ENCODE data around the gene TPST2. TPM values are rescaled to one million over a fixed set of nuclear protein-coding genes. Genes with fewer than 3 reads are reported as not detected.

TPST2 gene
- total RNA-seq, 1 donor from 2014 or later = 63.1 TPM

DNA sequence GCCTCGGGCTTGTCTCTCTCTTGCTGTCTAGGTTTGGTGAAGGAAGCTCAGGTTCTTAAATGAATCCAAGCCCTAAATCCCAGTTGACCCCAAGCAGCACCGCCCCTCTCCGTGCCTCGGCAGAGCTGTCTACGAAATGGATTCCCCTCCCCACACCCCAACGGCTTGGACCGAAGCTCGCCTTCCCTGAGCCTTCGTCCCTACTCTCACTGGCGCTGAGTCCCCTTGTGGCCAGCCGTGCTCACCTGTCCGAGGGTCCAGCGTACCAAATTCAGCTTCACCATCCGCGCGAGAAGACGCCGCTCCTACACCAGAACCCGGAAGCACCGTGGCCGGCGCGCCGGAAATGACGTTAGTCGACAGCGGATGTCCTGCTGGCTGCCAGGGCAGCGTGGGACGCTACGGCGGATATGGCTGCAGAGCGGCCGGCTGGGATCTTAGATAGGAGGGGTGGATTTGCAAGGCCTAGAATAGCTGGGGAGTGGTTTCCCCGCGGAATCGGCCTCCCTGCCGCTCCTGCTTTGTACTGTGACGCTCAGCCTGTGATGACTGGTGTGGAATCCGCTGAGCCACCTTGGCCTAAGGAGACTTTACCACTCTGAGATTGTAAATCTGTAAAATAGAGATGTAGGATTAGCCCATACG is 77.7 kb downstream of the TPST2 start, which contains the start of gene TFIP11:
Gene TFIP11 (minus strand): TSS at position 325 of the 645 bp plus-strand sequence. CDS start 2,201 bp downstream, outside the sequence.
- peak; percentile 97 for DNase-seq
- peaks cover 24% of the 10 kb centered on the region for H3K4me1 ChIP-seq
- peak within 1 kb of the TSS; percentile 71 for H3K27ac ChIP-seq
- H3K9me3 ChIP-seq = no peaks in the 10 kb centered on the region
- intact Hi-C loops (cut with DNase I) = no loop called here
- H3K4me3 ChIP-seq = peak within 1 kb of the TSS; percentile 74
- H3K27me3 ChIP-seq (ENCODE audit: low read depth) = no peaks in the 10 kb centered on the region
- peaks cover 32% of the 10 kb centered on the region for H3K36me3 ChIP-seq
- ATAC-seq = peak; percentile 98 to 100
- TF ChIP-seq, protein P1, sequence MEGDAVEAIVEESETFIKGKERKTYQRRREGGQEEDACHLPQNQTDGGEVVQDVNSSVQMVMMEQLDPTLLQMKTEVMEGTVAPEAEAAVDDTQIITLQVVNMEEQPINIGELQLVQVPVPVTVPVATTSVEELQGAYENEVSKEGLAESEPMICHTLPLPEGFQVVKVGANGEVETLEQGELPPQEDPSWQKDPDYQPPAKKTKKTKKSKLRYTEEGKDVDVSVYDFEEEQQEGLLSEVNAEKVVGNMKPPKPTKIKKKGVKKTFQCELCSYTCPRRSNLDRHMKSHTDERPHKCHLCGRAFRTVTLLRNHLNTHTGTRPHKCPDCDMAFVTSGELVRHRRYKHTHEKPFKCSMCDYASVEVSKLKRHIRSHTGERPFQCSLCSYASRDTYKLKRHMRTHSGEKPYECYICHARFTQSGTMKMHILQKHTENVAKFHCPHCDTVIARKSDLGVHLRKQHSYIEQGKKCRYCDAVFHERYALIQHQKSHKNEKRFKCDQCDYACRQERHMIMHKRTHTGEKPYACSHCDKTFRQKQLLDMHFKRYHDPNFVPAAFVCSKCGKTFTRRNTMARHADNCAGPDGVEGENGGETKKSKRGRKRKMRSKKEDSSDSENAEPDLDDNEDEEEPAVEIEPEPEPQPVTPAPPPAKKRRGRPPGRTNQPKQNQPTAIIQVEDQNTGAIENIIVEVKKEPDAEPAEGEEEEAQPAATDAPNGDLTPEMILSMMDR (IDR thresholded peaks at IDR 0.05) = no peak

DNA sequence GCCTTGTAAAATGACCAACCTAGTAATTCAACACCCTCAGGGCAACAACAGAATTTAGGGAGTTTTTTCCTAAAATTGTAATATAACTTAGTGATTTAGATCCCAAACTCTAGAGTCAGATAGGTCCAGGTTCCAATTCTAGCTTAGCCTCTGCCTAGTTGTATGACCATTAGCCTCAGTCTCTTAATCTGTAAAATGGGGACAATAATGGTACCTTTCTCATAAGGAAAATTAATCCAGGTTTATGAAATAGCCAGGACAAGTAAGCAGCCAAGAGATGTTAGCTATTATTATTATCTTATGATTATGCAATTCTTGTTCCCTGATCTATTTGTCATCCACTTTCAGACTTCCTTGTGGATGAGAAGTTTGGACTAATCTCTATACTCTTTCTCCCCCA is 81.8 kb downstream of the TPST2 start:
- no peaks in the 10 kb centered on the region for H3K9me3 ChIP-seq
- ATAC-seq (no peak), DNase-seq (no peak)
- intact Hi-C loops (cut with DNase I) = no loop called here
- H3K27ac ChIP-seq = no peak overlapping the region
- H3K4me3 ChIP-seq = no peak overlapping the region
- TF ChIP-seq, protein P1 (IDR thresholded peaks at IDR 0.05) = no peak
- H3K4me1 ChIP-seq = peaks cover 25% of the 10 kb centered on the region
- no peaks in the 10 kb centered on the region for H3K27me3 ChIP-seq (ENCODE audit: low read depth)
- peaks cover 73% of the 10 kb centered on the region for H3K36me3 ChIP-seq

DNA sequence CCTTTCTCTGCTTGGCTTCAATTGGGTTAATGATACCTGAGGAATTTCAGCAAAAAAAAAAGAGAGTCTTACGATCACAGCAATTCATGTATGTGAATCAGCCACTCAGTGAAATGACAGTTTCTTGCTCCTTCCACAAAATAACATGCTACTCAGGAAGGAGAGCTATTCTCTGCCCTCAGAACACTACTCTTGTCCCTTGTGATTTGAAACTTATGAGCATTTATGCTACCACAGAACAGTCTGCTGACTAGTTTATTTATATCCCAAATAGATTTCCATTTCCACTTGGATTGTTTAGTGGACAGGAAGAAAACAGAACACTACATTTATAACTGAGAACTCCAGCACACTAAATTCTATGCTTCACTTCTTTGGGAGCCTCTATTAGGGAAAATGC is 86.2 kb downstream of the TPST2 start:
- no peak overlapping the region for H3K4me3 ChIP-seq
- H3K9me3 ChIP-seq = no peaks in the 10 kb centered on the region
- TF ChIP-seq, protein P1 (IDR thresholded peaks at IDR 0.05) = no peak
- intact Hi-C loops (cut with DNase I) = no loop called here
- ATAC-seq (no peak), DNase-seq (no peak)
- no peaks in the 10 kb centered on the region for H3K27me3 ChIP-seq (ENCODE audit: low read depth)
- no peak overlapping the region for H3K27ac ChIP-seq
- H3K36me3 ChIP-seq = peaks cover 100% of the 10 kb centered on the region
- H3K4me1 ChIP-seq = peaks cover 10% of the 10 kb centered on the region

DNA sequence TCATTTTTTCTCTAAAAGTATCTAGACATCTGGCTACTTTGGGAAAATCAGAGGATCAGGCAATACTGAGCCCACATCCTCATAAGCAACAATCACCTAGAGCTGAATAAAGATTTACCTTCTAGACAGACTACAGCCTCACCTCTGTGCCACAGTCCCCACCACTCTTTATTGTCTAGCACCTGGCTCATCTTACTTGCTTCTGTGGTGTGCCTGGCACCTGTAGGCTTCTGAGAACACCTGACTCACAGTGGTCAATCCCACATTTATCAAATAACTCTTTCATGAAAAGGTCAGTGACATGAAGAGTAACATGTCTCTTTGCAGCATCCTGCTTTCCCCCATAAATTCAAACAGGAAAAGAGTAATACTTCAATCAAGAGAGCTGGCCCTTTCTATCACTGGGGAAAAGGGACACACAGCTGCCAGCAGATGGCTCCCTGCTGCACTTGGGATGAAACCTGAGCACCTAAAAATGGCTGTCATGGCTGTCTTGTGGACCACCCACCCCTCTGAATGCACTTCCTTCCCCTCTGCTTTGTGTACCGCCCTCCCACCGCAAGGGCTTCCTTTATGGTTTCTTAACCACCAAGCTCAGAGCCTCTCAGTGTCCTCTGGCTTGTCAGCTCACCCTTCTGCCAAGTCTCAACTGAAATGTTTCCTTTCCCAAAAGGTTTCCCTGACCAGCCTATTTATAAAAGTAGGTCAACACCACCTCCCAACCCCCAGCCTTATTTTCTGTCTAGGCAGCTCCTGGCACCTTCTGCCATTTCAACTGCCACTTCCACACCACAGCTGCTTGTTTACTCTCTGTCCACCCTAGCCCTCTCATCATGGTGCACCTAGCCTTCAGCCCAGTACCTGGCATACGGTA is 87.0 kb downstream of the TPST2 start:
- DNase-seq (no peak), ATAC-seq (peak; percentile 37 to 75)
- H3K9me3 ChIP-seq = no peaks in the 10 kb centered on the region
- peaks cover 100% of the 10 kb centered on the region for H3K36me3 ChIP-seq
- no peak overlapping the region for H3K4me3 ChIP-seq
- H3K27ac ChIP-seq = no peak overlapping the region
- H3K4me1 ChIP-seq = peaks cover 10% of the 10 kb centered on the region
- H3K27me3 ChIP-seq (ENCODE audit: low read depth) = no peaks in the 10 kb centered on the region
- TF ChIP-seq, protein P1 (IDR thresholded peaks at IDR 0.05) = peak; percentile 54
- intact Hi-C loops (cut with DNase I) = no loop called here

DNA sequence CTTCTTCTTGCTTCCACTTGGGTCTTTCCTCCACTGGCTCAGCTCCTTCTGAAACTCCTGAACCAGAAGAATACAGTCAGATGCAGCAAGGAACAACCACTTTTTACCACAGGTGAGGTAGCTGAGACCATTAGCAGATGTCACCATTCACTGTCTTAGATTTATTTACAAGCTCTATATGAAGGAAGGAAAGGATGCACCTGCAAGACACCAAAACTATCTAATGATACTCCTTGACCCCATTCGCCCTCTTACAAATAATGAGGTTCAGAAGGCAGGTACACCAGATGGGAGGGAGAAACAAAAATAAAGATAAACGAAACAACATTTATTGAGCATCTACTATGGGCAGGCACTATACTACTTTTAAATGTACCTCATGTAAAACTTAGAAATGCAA is 87.9 kb downstream of the TPST2 start:
- ATAC-seq (no peak), DNase-seq (no peak)
- intact Hi-C loops (cut with DNase I) = no loop called here
- peaks cover 100% of the 10 kb centered on the region for H3K36me3 ChIP-seq
- no peaks in the 10 kb centered on the region for H3K27me3 ChIP-seq (ENCODE audit: low read depth)
- H3K27ac ChIP-seq = no peak overlapping the region
- TF ChIP-seq, protein P1 (IDR thresholded peaks at IDR 0.05) = no peak
- H3K4me3 ChIP-seq = no peak overlapping the region
- H3K9me3 ChIP-seq = no peaks in the 10 kb centered on the region
- peaks cover 10% of the 10 kb centered on the region for H3K4me1 ChIP-seq

All from lower lobe of right lung (tissue), 2 donors.